ENCODE data around the gene SH2D3A.

The SH2D3A gene

GRCh38 chr19:6725513-6726231 is 41.6 kb downstream of the SH2D3A start:
- no peak for TF ChIP-seq TAF1 (IDR thresholded peaks at IDR 0.05; ENCODE audit: borderline replicate concordance, insufficient read depth, low read length)
- no peak for TF ChIP-seq POLR2AphosphoS5 (IDR thresholded peaks at IDR 0.05; ENCODE audit: low read depth, low read length)

GRCh38 chr19:6724631-6725492 is 42.4 kb downstream of the SH2D3A start:
- TF ChIP-seq TAF1 (IDR thresholded peaks at IDR 0.05; ENCODE audit: borderline replicate concordance, insufficient read depth, low read length) (no peak), REST (IDR thresholded peaks at IDR 0.05; ENCODE audit: insufficient read depth in 1 of 2, low read depth in 2 of 2, low read length in 2 of 2) (no peak), SIN3A (IDR thresholded peaks at IDR 0.05; ENCODE audit: borderline replicate concordance, insufficient read depth, low read length) (no peak), FOXP2 (optimal IDR thresholded peaks at IDR 0.05; ENCODE audit: borderline replicate concordance, extremely low read depth, extremely low read length, insufficient read depth) (no peak), POLR2AphosphoS5 (IDR thresholded peaks at IDR 0.05; ENCODE audit: low read depth, low read length) (no peak)

GRCh38 chr19:6723738-6724137 is 43.5 kb downstream of the SH2D3A start:
- TF ChIP-seq FOXP2 (optimal IDR thresholded peaks at IDR 0.05; ENCODE audit: borderline replicate concordance, extremely low read depth, extremely low read length, insufficient read depth) (no peak), SIN3A (IDR thresholded peaks at IDR 0.05; ENCODE audit: borderline replicate concordance, insufficient read depth, low read length) (no peak), TAF1 (IDR thresholded peaks at IDR 0.05; ENCODE audit: borderline replicate concordance, insufficient read depth, low read length) (no peak), POLR2AphosphoS5 (IDR thresholded peaks at IDR 0.05; ENCODE audit: low read depth, low read length) (no peak), REST (IDR thresholded peaks at IDR 0.05; ENCODE audit: insufficient read depth in 1 of 2, low read depth in 2 of 2, low read length in 2 of 2) (no peak)

GRCh38 chr19:6723108-6723618 is 44.1 kb downstream of the SH2D3A start:
- TF ChIP-seq POLR2AphosphoS5 (IDR thresholded peaks at IDR 0.05; ENCODE audit: low read depth, low read length) (no peak), REST (IDR thresholded peaks at IDR 0.05; ENCODE audit: insufficient read depth in 1 of 2, low read depth in 2 of 2, low read length in 2 of 2) (no peak), TAF1 (IDR thresholded peaks at IDR 0.05; ENCODE audit: borderline replicate concordance, insufficient read depth, low read length) (no peak), SIN3A (IDR thresholded peaks at IDR 0.05; ENCODE audit: borderline replicate concordance, insufficient read depth, low read length) (no peak)

GRCh38 chr19:6721773-6722172 is 45.5 kb downstream of the SH2D3A start:
- TF ChIP-seq FOXP2 (optimal IDR thresholded peaks at IDR 0.05; ENCODE audit: borderline replicate concordance, extremely low read depth, extremely low read length, insufficient read depth) (no peak), TAF1 (IDR thresholded peaks at IDR 0.05; ENCODE audit: borderline replicate concordance, insufficient read depth, low read length) (no peak), SIN3A (IDR thresholded peaks at IDR 0.05; ENCODE audit: borderline replicate concordance, insufficient read depth, low read length) (no peak), POLR2AphosphoS5 (IDR thresholded peaks at IDR 0.05; ENCODE audit: low read depth, low read length) (no peak), REST (IDR thresholded peaks at IDR 0.05; ENCODE audit: insufficient read depth in 1 of 2, low read depth in 2 of 2, low read length in 2 of 2) (no peak)

Measured in PFSK-1 (cell line).